HepG2 (cell line): ENCODE results near the gene TMEM170B. TPM values are rescaled to one million over a fixed set of nuclear protein-coding genes. Genes with fewer than 3 reads are reported as not detected.

Source experiments
- MBNL3 ChIP-seq: fragments of 250-450 bp; sonication (Bioruptor Pico); conservative IDR thresholded peaks from 2 replicates; pipeline ENCODE4 v1.8.0; 2022; ENCODE audit warnings: mild to moderate bottlenecking, inconsistent platforms
- MIXL1 ChIP-seq: IDR thresholded peaks from 2 replicates; pipeline ENCODE4 v1.6.1; 2016
- NR2C2 ChIP-seq: sonication (generic); formaldehyde crosslinking; IDR thresholded peaks from 2 replicates; pipeline ENCODE4 v1.4.0; 2020; ENCODE audit warnings: missing genetic modification reagents, mild to moderate bottlenecking, moderate library complexity, borderline replicate concordance
- NR2F1 ChIP-seq, 2 experiments: fragments of 450-650 bp in 1 of 2; formaldehyde crosslinking in 1 of 2; IDR thresholded peaks; 2 replicates each; pipeline versions ENCODE4 v1.5.0 to v1.6.1; 2016 to 2020; ENCODE audit warnings: mild to moderate bottlenecking in 1 of 2, missing compliant biosample characterization in 1 of 2, missing genetic modification reagents in 1 of 2, moderate library complexity in 1 of 2
- PLSCR1 ChIP-seq: sonication (generic); formaldehyde crosslinking; IDR thresholded peaks from 2 replicates; pipeline ENCODE4 v1.5.0; 2020; ENCODE audit warnings: missing genetic modification reagents, mild to moderate bottlenecking, borderline replicate concordance
- REPIN1 ChIP-seq: sonication (generic); formaldehyde crosslinking; IDR thresholded peaks from 2 replicates; pipeline ENCODE4 v1.8.0; 2022; ENCODE audit warnings: missing genetic modification reagents, low read depth, mild to moderate bottlenecking, borderline replicate concordance
- RNF2 ChIP-seq: fragments of 450-650 bp; conservative IDR thresholded peaks from 2 replicates; pipeline ENCODE4 v1.6.1; 2016; ENCODE audit warnings: low read depth
- U2AF2 ChIP-seq: fragments of 200-400 bp; formaldehyde crosslinking; IDR thresholded peaks from 2 replicates; pipeline ENCODE4 v1.6.1; 2017; ENCODE audit warnings: low read depth, mild to moderate bottlenecking, low read length
- ZBTB25 ChIP-seq: IDR thresholded peaks from 2 replicates; pipeline ENCODE4 v1.6.1; 2018; ENCODE audit warnings: missing genetic modification reagents
- ZNF556 ChIP-seq: sonication (generic); formaldehyde crosslinking; IDR thresholded peaks from 2 replicates; pipeline ENCODE4 v1.4.0; 2020; ENCODE audit warnings: mild to moderate bottlenecking, missing genetic modification reagents, borderline replicate concordance
- ZNF788 ChIP-seq: sonication (generic); formaldehyde crosslinking; IDR thresholded peaks from 2 replicates; pipeline ENCODE4 v1.5.0; 2020; ENCODE audit warnings: mild to moderate bottlenecking, missing genetic modification reagents, borderline replicate concordance
- ZNF883 ChIP-seq: sonication (generic); formaldehyde crosslinking; IDR thresholded peaks from 2 replicates; pipeline ENCODE4 v1.5.1; 2020; ENCODE audit warnings: mild to moderate bottlenecking, missing genetic modification reagents; ENCODE audit errors: not compliant biosample characterization
- ZSCAN5A ChIP-seq: sonication (generic); formaldehyde crosslinking; IDR thresholded peaks from 2 replicates; pipeline ENCODE4 v1.8.0; 2022; ENCODE audit warnings: mild to moderate bottlenecking, missing genetic modification reagents, borderline replicate concordance
- polyA plus RNA-seq, 8 experiments: library from polyadenylated mRNA; depleted of rRNA in 3 of 8; stranded (reverse) in 7 of 8; unstranded in 1 of 8; fragments of >200 nt; fragmentation: Illumina TruSeq in 4 of 8; extraction: Trizol in 4 of 8; gene quantifications; 2 replicates each; pipeline versions ENCODE4 v1.2.1 to v1.2.3, GENCODE V29; 2011 to 2016; ENCODE audit warnings: low read depth in 4 of 8, missing spikeins in 1 of 8, mixed read lengths in 1 of 8; ENCODE audit not compliant: insufficient read depth in 1 of 8
- total RNA-seq, 5 experiments: library from RNA; depleted of rRNA; stranded (reverse); fragments of >200 nt; fragmentation: Illumina TruSeq; extraction: Trizol; gene quantifications; 2 replicates each; pipeline ENCODE4 v1.2.3, GENCODE V29; 2016; ENCODE audit warnings: low read depth in 1 of 5
- TF ChIP-seq, protein P1 (sequence below), 2 experiments: fragments of 450-650 bp in 1 of 2; sonication (generic) in 1 of 2; formaldehyde crosslinking in 1 of 2; IDR thresholded peaks; 2 replicates each; pipeline versions ENCODE4 v1.6.1 to v1.8.0; 2016 to 2022; ENCODE audit warnings: antibody characterized with exemption in 1 of 2, mild to moderate bottlenecking in 1 of 2, missing genetic modification reagents in 1 of 2

Gene TMEM170B
- total and polyA plus RNA-seq, 2 of the 13 experiments (the other 11 are each of a cell fraction or from before 2014, with no cell fraction given): 3.3 to 9.4 TPM

DNA sequence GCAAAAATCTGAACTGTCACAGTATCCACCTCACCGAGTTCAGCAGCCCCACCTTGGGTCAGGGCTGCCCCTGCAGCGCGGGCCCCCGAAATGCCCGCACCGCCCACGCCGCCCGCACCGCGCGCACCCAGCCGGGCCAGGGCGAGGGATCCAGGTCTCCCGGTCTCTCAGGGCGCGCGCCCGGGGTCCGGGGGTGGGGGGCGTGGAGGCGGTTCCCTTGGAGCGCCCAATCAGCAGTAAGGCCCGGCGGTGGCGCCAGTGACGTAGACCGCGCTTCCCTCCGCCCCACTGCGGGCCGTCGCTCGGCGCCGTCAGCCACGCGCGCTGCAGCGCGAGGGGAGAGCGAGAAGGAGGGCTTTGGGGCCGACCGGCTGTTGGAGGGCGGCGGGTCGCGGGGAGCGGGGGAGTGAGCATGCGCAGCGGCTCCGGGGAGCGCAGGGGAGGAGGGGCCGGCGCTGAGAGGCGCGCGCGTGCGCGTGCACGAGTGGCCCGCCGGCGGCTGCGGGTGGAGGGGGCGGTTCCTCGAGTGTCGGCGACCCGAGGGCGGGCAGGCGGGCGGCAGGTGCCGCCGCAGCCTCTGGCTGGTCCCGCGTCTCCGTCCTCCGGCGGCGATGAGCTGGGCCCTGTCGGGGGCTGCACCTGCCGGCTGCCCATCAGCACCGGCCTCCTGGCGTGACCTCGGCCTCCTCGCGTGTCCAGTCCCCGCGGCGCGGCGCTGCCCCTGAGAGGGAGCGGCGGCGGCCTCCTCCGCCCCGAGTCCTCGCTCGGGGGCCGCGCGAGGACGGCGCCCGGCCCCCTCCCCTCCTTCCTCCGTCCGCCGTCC, at the start of gene TMEM170B (continued):
- TF ChIP-seq, protein P1, sequence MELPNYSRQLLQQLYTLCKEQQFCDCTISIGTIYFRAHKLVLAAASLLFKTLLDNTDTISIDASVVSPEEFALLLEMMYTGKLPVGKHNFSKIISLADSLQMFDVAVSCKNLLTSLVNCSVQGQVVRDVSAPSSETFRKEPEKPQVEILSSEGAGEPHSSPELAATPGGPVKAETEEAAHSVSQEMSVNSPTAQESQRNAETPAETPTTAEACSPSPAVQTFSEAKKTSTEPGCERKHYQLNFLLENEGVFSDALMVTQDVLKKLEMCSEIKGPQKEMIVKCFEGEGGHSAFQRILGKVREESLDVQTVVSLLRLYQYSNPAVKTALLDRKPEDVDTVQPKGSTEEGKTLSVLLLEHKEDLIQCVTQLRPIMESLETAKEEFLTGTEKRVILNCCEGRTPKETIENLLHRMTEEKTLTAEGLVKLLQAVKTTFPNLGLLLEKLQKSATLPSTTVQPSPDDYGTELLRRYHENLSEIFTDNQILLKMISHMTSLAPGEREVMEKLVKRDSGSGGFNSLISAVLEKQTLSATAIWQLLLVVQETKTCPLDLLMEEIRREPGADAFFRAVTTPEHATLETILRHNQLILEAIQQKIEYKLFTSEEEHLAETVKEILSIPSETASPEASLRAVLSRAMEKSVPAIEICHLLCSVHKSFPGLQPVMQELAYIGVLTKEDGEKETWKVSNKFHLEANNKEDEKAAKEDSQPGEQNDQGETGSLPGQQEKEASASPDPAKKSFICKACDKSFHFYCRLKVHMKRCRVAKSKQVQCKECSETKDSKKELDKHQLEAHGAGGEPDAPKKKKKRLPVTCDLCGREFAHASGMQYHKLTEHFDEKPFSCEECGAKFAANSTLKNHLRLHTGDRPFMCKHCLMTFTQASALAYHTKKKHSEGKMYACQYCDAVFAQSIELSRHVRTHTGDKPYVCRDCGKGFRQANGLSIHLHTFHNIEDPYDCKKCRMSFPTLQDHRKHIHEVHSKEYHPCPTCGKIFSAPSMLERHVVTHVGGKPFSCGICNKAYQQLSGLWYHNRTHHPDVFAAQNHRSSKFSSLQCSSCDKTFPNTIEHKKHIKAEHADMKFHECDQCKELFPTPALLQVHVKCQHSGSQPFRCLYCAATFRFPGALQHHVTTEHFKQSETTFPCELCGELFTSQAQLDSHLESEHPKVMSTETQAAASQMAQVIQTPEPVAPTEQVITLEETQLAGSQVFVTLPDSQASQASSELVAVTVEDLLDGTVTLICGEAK (IDR thresholded peaks at IDR 0.05): no peak
- TF ChIP-seq, protein P1 (CRISPR knock-in tag; IDR thresholded peaks at IDR 0.05): peak; percentile 17; the same call in 1 of the 2 replicates
- TF ChIP-seq NR2C2 (peak; percentile 55), ZNF788 (CRISPR knock-in tag) (peak; percentile 42; the same call in 1 of the 2 replicates), ZBTB25 (no peak), MIXL1 (CRISPR knock-in tag) (peak; percentile 74; the same call in 1 of the 2 replicates), U2AF2 (no peak), REPIN1 (no peak; the same call in 1 of the 2 replicates), NR2F1 (CRISPR knock-in tag; IDR thresholded peaks at IDR 0.05) (peak; percentile 45 to 75; a peak in 2 of 4 replicates), ZSCAN5A (CRISPR knock-in tag) (no peak), PLSCR1 (CRISPR knock-in tag) (no peak), ZNF883 (CRISPR knock-in tag) (no peak), MBNL3 (CRISPR knock-in tag) (no peak), ZNF556 (CRISPR knock-in tag) (no peak; the same call in 1 of the 2 replicates), RNF2 (peak; percentile 73; the same call in 1 of the 2 replicates)
